ENCODE results near the gene TMEM220.

- TF ChIP-seq, protein P1, sequence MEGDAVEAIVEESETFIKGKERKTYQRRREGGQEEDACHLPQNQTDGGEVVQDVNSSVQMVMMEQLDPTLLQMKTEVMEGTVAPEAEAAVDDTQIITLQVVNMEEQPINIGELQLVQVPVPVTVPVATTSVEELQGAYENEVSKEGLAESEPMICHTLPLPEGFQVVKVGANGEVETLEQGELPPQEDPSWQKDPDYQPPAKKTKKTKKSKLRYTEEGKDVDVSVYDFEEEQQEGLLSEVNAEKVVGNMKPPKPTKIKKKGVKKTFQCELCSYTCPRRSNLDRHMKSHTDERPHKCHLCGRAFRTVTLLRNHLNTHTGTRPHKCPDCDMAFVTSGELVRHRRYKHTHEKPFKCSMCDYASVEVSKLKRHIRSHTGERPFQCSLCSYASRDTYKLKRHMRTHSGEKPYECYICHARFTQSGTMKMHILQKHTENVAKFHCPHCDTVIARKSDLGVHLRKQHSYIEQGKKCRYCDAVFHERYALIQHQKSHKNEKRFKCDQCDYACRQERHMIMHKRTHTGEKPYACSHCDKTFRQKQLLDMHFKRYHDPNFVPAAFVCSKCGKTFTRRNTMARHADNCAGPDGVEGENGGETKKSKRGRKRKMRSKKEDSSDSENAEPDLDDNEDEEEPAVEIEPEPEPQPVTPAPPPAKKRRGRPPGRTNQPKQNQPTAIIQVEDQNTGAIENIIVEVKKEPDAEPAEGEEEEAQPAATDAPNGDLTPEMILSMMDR (IDR thresholded peaks at IDR 0.05 in 2 of 3, conservative IDR thresholded peaks at IDR 0.05 in 1 of 3; ENCODE audit: insufficient read depth in 2 of 3, low read depth in 1 of 3, low read length in 3 of 3): peak; percentile 23 to 32 (median 26); a peak in 3 of 6 replicates
- no peak for TF ChIP-seq RBM39 (optimal IDR thresholded peaks at IDR 0.05; ENCODE audit: low read depth, low read length)
- no peak for TF ChIP-seq KDM5B (IDR thresholded peaks at IDR 0.05; ENCODE audit: insufficient replicate concordance, low read depth, low read length)
- TF ChIP-seq CBX1 (IDR thresholded peaks at IDR 0.05; ENCODE audit: low read depth): no peak
- TF ChIP-seq ZNF551 (CRISPR knock-in tag; IDR thresholded peaks at IDR 0.05): no peak
- no peak for TF ChIP-seq USF1 (CRISPR knock-in tag; IDR thresholded peaks at IDR 0.05)
- TF ChIP-seq, protein P2, sequence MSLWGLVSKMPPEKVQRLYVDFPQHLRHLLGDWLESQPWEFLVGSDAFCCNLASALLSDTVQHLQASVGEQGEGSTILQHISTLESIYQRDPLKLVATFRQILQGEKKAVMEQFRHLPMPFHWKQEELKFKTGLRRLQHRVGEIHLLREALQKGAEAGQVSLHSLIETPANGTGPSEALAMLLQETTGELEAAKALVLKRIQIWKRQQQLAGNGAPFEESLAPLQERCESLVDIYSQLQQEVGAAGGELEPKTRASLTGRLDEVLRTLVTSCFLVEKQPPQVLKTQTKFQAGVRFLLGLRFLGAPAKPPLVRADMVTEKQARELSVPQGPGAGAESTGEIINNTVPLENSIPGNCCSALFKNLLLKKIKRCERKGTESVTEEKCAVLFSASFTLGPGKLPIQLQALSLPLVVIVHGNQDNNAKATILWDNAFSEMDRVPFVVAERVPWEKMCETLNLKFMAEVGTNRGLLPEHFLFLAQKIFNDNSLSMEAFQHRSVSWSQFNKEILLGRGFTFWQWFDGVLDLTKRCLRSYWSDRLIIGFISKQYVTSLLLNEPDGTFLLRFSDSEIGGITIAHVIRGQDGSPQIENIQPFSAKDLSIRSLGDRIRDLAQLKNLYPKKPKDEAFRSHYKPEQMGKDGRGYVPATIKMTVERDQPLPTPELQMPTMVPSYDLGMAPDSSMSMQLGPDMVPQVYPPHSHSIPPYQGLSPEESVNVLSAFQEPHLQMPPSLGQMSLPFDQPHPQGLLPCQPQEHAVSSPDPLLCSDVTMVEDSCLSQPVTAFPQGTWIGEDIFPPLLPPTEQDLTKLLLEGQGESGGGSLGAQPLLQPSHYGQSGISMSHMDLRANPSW (CRISPR knock-in tag; IDR thresholded peaks at IDR 0.05): no peak
- no peak for TF ChIP-seq MAX (CRISPR knock-in tag; IDR thresholded peaks at IDR 0.05)
- no peak for TF ChIP-seq PML (IDR thresholded peaks at IDR 0.05; ENCODE audit: low read length)
- TF ChIP-seq, protein P3, sequence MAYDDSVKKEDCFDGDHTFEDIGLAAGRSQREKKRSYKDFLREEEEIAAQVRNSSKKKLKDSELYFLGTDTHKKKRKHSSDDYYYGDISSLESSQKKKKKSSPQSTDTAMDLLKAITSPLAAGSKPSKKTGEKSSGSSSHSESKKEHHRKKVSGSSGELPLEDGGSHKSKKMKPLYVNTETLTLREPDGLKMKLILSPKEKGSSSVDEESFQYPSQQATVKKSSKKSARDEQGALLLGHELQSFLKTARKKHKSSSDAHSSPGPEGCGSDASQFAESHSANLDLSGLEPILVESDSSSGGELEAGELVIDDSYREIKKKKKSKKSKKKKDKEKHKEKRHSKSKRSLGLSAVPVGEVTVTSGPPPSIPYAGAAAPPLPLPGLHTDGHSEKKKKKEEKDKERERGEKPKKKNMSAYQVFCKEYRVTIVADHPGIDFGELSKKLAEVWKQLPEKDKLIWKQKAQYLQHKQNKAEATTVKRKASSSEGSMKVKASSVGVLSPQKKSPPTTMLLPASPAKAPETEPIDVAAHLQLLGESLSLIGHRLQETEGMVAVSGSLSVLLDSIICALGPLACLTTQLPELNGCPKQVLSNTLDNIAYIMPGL (CRISPR knock-in tag; IDR thresholded peaks at IDR 0.05): no peak
- no peak for TF ChIP-seq CBX2 (IDR thresholded peaks at IDR 0.05; ENCODE audit: insufficient read depth, low read length, poor library complexity, severe bottlenecking)
- no peak for TF ChIP-seq NFXL1 (CRISPR knock-in tag; IDR thresholded peaks at IDR 0.05)
- no peak for TF ChIP-seq ZZZ3 (IDR thresholded peaks at IDR 0.05)
- no peak for TF ChIP-seq PHF20 (IDR thresholded peaks at IDR 0.05; ENCODE audit: partially characterized antibody)
Observed at GRCh38 chr17:10754109-10754508, 24.3 kb upstream of the TMEM220 start.

Data from K562 (cell line).